GM21786 (cell line): ENCODE data around the gene TMEM8B.
A peak's percentile ranks its signal among the peaks of the same experiment; 100 is the strongest.

Experiments used
- ATAC-seq: cut with Tn5 transposase; IDR thresholded peaks from one replicate; pipeline ENCODE4 v1.9.1; 2021; ENCODE audit not compliant: unreplicated experiment

Gene TMEM8B

GRCh38 chr9:35811381-35812024 is 17.5 kb upstream of the TMEM8B start:
- ATAC-seq, result no peak

GRCh38 chr9:35812025-35812602 is 16.9 kb upstream of the TMEM8B start, which contains the start of gene SPAG8:
Gene SPAG8, minus strand, starts transcription at chr9:35812262. Its CDS starts 115 bp downstream, at chr9:35812147.
- peak; percentile 62 for ATAC-seq

- ATAC-seq, result no peak
These were observed 15.5 kb upstream of the TMEM8B start for GRCh38 chr9:35813434-35814105.

GRCh38 chr9:35814106-35814840 is 14.8 kb upstream of the TMEM8B start:
- peak; percentile 25 for ATAC-seq

GRCh38 chr9:35814841-35815543 is 14.0 kb upstream of the TMEM8B start, which contains the start of gene HINT2:
Gene HINT2, minus strand, starts transcription at chr9:35815042. Its CDS starts 63 bp downstream, at chr9:35814979.
- ATAC-seq, result peak; percentile 71

- ATAC-seq, result no peak
These were observed 12.3 kb upstream of the TMEM8B start for GRCh38 chr9:35816708-35817107.

GRCh38 chr9:35818341-35818740 is 10.7 kb upstream of the TMEM8B start:
- no peak for ATAC-seq

GRCh38 chr9:35820076-35820475 is 9.0 kb upstream of the TMEM8B start:
- ATAC-seq, result no peak

- no peak for ATAC-seq
These were observed 6.1 kb upstream of the TMEM8B start for GRCh38 chr9:35822926-35823325.

GRCh38 chr9:35826071-35826701 is 2.8 kb upstream of the TMEM8B start:
- ATAC-seq, result no peak

- no peak for ATAC-seq
These were observed 1.5 kb upstream of the TMEM8B start for GRCh38 chr9:35827486-35827885.

GRCh38 chr9:35828716-35829083 is 328 bp upstream of the TMEM8B start, which contains the start of gene FAM221B:
Gene FAM221B, minus strand, starts transcription at chr9:35828732. Its CDS starts 2,571 bp downstream, at chr9:35826161.
- no peak for ATAC-seq

- ATAC-seq, result no peak
These were observed 702 bp downstream of the TMEM8B start for GRCh38 chr9:35829764-35830096.

- ATAC-seq, result no peak
These were observed 2.0 kb downstream of the TMEM8B start for GRCh38 chr9:35831040-35831439.

GRCh38 chr9:35832814-35833213 is 3.8 kb downstream of the TMEM8B start:
- ATAC-seq, result no peak

GRCh38 chr9:35834260-35835215 is 5.5 kb downstream of the TMEM8B start:
- ATAC-seq, result no peak

- ATAC-seq, result no peak
These were observed 6.2 kb downstream of the TMEM8B start for GRCh38 chr9:35835216-35835632.

- ATAC-seq, result no peak
These were observed 6.7 kb downstream of the TMEM8B start for GRCh38 chr9:35835766-35836165.

- ATAC-seq, result no peak
These were observed 7.6 kb downstream of the TMEM8B start for GRCh38 chr9:35836595-35836994.
